Activated CD8-positive, alpha-beta T cell treated with anti-CD3 and anti-CD28 coated beads for 36 hours (primary cell): ENCODE measurements around the gene CAMTA1. TPM values are rescaled to one million over a fixed set of nuclear protein-coding genes. Genes with fewer than 3 reads are reported as not detected.

Source experiments
- ATAC-seq: fragments of 200-7000 bp; cut with Tn5 transposase; one replicate; pipeline ENCODE4 v1.10.0; 2021; ENCODE audit warnings: mild to moderate bottlenecking, moderate library complexity
- CTCF ChIA-PET: fragments of 350-600 bp; sonication (Branson Sonifier 250); formaldehyde crosslinking; loops from one replicate; lab custom pipeline; 2021; ENCODE audit warnings: antibody characterized with exemption; lab: Charles Lee
- POLR2A ChIA-PET: fragments of 350-600 bp; sonication (Branson Sonifier 250); formaldehyde crosslinking; loops from one replicate; lab custom pipeline; 2021; ENCODE audit warnings: antibody characterized with exemption; lab: Charles Lee
- DNase-seq: peaks from one replicate; pipeline ENCODE4 v3.0.0-alpha.2; 2020
- H3K27ac Mint-ChIP-seq: one replicate; pipeline ENCODE4 v1.8.0; 2021; ENCODE audit warnings: mild to moderate bottlenecking, mixed read lengths
- H3K27me3 Mint-ChIP-seq: one replicate; pipeline ENCODE4 v1.8.0; 2021; ENCODE audit warnings: mixed read lengths
- H3K36me3 Mint-ChIP-seq: one replicate; pipeline ENCODE4 v1.8.0; 2021; ENCODE audit warnings: low read depth, mixed read lengths
- H3K4me1 Mint-ChIP-seq: one replicate; pipeline ENCODE4 v1.8.0; 2021; ENCODE audit warnings: low read depth, mixed read lengths
- H3K4me3 Mint-ChIP-seq: one replicate; pipeline ENCODE4 v1.8.0; 2021; ENCODE audit warnings: mild to moderate bottlenecking, moderate library complexity, mixed read lengths
- H3K9me3 Mint-ChIP-seq: one replicate; pipeline ENCODE4 v1.8.0; 2021; ENCODE audit warnings: mixed read lengths
- intact Hi-C: fragments of 100-400 bp; cut with micrococcal nuclease; formaldehyde crosslinking; loops from one replicate; pipeline ENCODE4 v1.10.0; 2022
- total RNA-seq, 2 experiments: library from RNA; stranded (reverse); gene quantifications; one replicate each; pipeline ENCODE4 v1.2.3, GENCODE V29; 2021
- TF ChIP-seq, protein P1 (sequence below): fragments of 200-600 bp; IDR thresholded peaks from one replicate; pipeline ENCODE4 v1.8.0; 2022; ENCODE audit warnings: antibody characterized with exemption, mild to moderate bottlenecking

Gene CAMTA1
- total RNA-seq, 2 experiments from 2014 or later, result 67.7 to 70.9 TPM

DNA sequence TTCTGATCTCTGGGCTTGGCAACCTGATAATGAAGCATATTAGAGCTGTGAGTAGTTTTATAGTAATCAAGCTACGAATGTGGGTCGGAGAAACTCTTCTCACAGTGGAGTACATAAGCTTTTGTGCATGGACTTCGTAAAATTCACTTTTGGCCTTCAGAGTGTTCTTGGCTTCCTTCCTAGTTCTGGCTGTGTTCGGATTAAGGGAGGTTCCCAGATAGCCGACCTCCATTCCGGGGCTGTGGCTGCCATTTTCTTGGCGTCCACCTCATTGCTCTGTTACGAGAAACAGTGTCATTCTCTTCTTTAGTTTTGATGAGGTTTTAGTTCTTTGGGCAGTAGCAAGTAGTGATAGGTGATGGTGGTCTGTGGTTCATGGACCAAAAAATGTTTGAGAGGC is 26.3 kb downstream of the CAMTA1 start:
- Mint-ChIP-seq H3K36me3 (no peaks in the 10 kb centered on the region), H3K27ac (no peak overlapping the region), H3K27me3 (no peaks in the 10 kb centered on the region), H3K4me1 (peaks cover 18% of the 10 kb centered on the region), H3K4me3 (no peak overlapping the region), H3K9me3 (no peaks in the 10 kb centered on the region)
- ChIA-PET POLR2A (no interaction called here), CTCF (no interaction called here)
- TF ChIP-seq, protein P1, sequence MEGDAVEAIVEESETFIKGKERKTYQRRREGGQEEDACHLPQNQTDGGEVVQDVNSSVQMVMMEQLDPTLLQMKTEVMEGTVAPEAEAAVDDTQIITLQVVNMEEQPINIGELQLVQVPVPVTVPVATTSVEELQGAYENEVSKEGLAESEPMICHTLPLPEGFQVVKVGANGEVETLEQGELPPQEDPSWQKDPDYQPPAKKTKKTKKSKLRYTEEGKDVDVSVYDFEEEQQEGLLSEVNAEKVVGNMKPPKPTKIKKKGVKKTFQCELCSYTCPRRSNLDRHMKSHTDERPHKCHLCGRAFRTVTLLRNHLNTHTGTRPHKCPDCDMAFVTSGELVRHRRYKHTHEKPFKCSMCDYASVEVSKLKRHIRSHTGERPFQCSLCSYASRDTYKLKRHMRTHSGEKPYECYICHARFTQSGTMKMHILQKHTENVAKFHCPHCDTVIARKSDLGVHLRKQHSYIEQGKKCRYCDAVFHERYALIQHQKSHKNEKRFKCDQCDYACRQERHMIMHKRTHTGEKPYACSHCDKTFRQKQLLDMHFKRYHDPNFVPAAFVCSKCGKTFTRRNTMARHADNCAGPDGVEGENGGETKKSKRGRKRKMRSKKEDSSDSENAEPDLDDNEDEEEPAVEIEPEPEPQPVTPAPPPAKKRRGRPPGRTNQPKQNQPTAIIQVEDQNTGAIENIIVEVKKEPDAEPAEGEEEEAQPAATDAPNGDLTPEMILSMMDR, result no peak
- intact Hi-C loops, result no loop called here
- no peak for ATAC-seq
- DNase-seq, result no peak

- TF ChIP-seq, protein P1, result no peak
These were observed 27.9 kb downstream of the CAMTA1 start for GRCh38 chr1:6813165-6813564.

DNA sequence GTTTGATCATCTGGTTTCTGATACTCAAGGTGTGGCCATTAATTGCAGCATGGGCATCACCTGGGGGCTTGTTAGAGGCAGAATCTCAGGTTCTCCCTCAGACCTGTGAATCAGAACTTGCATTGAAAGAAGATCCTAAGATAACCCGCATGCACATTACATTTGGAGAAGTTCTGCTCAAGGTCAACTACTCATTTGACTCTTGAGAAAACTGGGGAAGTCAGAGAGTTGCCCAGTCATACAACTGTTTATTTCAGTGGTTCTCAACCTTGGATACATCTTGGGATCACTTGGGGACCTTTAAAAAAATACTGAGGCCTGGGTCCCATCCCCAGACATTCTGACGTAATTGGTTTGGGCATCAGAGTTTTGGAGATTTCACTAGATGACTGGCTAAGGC is 30.5 kb downstream of the CAMTA1 start:
- intact Hi-C loops, result no loop called here
- CTCF ChIA-PET, result no interaction called here
- DNase-seq (no peak), ATAC-seq (no peak)
- POLR2A ChIA-PET, result no interaction called here
- Mint-ChIP-seq H3K4me1 (peaks cover 45% of the 10 kb centered on the region), H3K27me3 (no peaks in the 10 kb centered on the region), H3K4me3 (no peak overlapping the region), H3K36me3 (peaks cover 8% of the 10 kb centered on the region), H3K27ac (no peak overlapping the region), H3K9me3 (no peaks in the 10 kb centered on the region)
- TF ChIP-seq, protein P1, result no peak

More at GRCh38 chr1:6813165-6813564, 27.9 kb downstream of the CAMTA1 start:
- Mint-ChIP-seq H3K27me3 (no peaks in the 10 kb centered on the region), H3K9me3 (no peaks in the 10 kb centered on the region), H3K27ac (no peak overlapping the region), H3K4me1 (peaks cover 30% of the 10 kb centered on the region), H3K4me3 (no peak overlapping the region), H3K36me3 (no peaks in the 10 kb centered on the region)
- intact Hi-C loops, result no loop called here
- POLR2A ChIA-PET, result no interaction called here
- CTCF ChIA-PET, result no interaction called here
- ATAC-seq (no peak), DNase-seq (no peak)

- TF ChIP-seq, protein P1, result no peak
- H3K36me3 Mint-ChIP-seq, result peaks cover 9% of the 10 kb centered on the region
- no peak overlapping the region for H3K4me3 Mint-ChIP-seq
- no peak for ATAC-seq
- no peaks in the 10 kb centered on the region for H3K27me3 Mint-ChIP-seq
- ChIA-PET POLR2A (interaction anchor here (0.7 to 1.3 kb wide), 2 partner anchors 72 to 77 kb away, joined by 3 read pairs; no protein-coding TSS in a partner anchor), CTCF (no interaction called here)
- no peaks in the 10 kb centered on the region for H3K9me3 Mint-ChIP-seq
- intact Hi-C loops, result no loop called here
- peaks cover 57% of the 10 kb centered on the region for H3K4me1 Mint-ChIP-seq
- peak overlapping the region; percentile 33 for H3K27ac Mint-ChIP-seq
- DNase-seq, result no peak
These were observed 34.2 kb downstream of the CAMTA1 start for GRCh38 chr1:6819246-6820040.

DNA sequence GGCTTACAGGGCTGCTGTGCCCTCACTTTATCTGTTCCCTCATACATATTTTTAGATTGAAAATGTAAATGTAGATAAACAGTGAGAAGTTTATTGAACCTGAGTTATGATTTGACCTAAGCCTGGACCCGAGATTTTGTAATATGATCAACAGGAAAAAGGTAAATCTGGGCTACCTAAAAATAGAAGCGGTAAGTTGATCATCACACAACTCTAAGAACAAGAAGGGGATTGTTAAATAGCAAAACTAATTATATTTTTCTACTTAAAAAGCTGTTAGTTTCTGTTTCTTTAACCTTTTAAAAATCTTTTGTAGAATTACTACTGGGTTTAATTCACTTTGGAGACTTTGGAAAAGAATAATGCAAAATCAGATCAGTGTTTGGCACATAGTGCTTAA is 35.6 kb downstream of the CAMTA1 start:
- no peak for ATAC-seq
- Mint-ChIP-seq H3K36me3 (peaks cover 9% of the 10 kb centered on the region), H3K4me1 (peaks cover 52% of the 10 kb centered on the region), H3K9me3 (no peaks in the 10 kb centered on the region), H3K4me3 (no peak overlapping the region), H3K27me3 (no peaks in the 10 kb centered on the region), H3K27ac (peak overlapping the region; percentile 12)
- ChIA-PET POLR2A (no interaction called here), CTCF (no interaction called here)
- TF ChIP-seq, protein P1, result no peak
- DNase-seq, result no peak
- intact Hi-C loops, result no loop called here
